ENCODE measurements around the gene TBXA2R.

DNA sequence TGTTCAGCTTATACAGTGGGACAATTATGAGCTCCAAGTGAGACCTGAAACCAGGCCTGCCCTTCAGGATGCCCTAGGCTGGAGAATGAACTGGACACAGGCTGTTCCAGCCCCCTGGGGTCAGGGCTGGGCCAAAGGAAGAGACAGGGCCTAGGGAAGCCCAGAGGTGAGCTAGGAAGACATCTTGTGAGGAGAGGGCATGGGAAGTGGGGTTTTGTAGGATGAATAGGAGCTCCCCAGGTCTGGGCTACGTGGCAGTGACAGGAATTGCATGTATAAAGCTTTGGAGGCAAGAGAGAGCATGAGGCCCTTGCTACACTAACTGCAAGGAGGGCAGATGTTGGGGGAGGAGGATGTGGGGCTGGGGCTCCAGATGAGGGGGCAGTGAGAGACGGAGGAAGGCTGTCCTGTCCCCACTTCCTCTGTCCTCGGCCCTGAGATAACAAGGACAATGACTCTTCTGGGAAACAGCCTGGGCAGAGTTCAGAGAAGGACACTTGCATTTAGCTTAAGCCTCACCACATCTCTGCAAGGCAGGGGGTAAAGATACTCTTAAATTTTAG, 1.5 kb upstream of the TBXA2R start:
- no peak for TF ChIP-seq POLR2A (IDR thresholded peaks at IDR 0.05)
- TF ChIP-seq, protein P1, sequence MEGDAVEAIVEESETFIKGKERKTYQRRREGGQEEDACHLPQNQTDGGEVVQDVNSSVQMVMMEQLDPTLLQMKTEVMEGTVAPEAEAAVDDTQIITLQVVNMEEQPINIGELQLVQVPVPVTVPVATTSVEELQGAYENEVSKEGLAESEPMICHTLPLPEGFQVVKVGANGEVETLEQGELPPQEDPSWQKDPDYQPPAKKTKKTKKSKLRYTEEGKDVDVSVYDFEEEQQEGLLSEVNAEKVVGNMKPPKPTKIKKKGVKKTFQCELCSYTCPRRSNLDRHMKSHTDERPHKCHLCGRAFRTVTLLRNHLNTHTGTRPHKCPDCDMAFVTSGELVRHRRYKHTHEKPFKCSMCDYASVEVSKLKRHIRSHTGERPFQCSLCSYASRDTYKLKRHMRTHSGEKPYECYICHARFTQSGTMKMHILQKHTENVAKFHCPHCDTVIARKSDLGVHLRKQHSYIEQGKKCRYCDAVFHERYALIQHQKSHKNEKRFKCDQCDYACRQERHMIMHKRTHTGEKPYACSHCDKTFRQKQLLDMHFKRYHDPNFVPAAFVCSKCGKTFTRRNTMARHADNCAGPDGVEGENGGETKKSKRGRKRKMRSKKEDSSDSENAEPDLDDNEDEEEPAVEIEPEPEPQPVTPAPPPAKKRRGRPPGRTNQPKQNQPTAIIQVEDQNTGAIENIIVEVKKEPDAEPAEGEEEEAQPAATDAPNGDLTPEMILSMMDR (IDR thresholded peaks at IDR 0.05), result no peak
